ENCODE data around the gene ARFGAP2. TPM values are rescaled to one million over a fixed set of nuclear protein-coding genes. Genes with fewer than 3 reads are reported as not detected.

ARFGAP2 gene
- total and polyA plus RNA-seq, 2 donors (not counting 3 experiments of a cell fraction or from before 2014, with no cell fraction given), result 78.9 to 108 TPM

DNA sequence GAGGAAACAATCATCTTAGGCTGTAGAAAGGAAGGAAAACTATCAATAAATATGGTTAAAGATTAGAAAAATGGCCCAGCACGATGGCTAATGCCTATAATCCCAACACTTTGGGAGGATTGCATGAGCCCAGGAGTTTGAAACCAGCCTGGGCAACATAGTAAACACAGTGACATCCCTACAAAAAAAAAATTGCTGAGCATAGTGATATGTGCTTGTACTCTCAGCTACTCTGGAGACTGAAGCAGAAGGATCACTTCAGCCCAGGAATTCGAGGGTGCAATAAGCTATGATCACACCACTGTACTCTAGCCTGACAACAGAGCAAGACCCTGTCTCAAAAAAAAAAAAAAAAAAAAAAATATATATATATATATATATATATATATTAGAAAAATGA lies 54.9 kb downstream of the ARFGAP2 start:
- no peak overlapping the region for H3K27ac ChIP-seq (ENCODE audit: insufficient read depth, low read depth, low read length)
- TF ChIP-seq FOS (IDR thresholded peaks at IDR 0.05; ENCODE audit: borderline replicate concordance, insufficient read depth, low read length) (no peak), EZH2 (IDR thresholded peaks at IDR 0.05; ENCODE audit: borderline replicate concordance, low read depth, low read length, severe bottlenecking) (no peak)
- FAIRE-seq, result no peak
- H3K27me3 ChIP-seq (ENCODE audit: control insufficient read depth in 2 of 2, insufficient read depth in 2 of 2, low read length in 2 of 2), result no peaks in the 10 kb centered on the region
- H2AFZ ChIP-seq (ENCODE audit: low read depth, low read length), result no peak overlapping the region
- H3K4me2 ChIP-seq (ENCODE audit: insufficient read depth, low read length), result no peak overlapping the region
- ChIA-PET CTCF (no interaction called here), POLR2A (no interaction called here)
- no TSS peak for BruUV-seq (replicated peaks)
- dilution Hi-C loops (cut with MboI; ENCODE audit: extremely low pct_ligation_motif_present, low sequenced_read_pairs) (no loop called here), intact Hi-C loops (cut with micrococcal nuclease) (no loop called here)
- H3K4me3 ChIP-seq (replicated peaks in 1 of 3; ENCODE audit: insufficient read depth in 1 of 3, low read depth in 1 of 3, low read length in 3 of 3), result no peak overlapping the region
- peaks cover 2% of the 10 kb centered on the region for H3K4me1 ChIP-seq (ENCODE audit: control insufficient read depth, extremely low read depth, insufficient read depth, low read length)
- H4K20me1 ChIP-seq (replicated peaks; ENCODE audit: control insufficient read depth, extremely low read depth, insufficient read depth, low read length), result no peaks in the 10 kb centered on the region
- no peaks in the 10 kb centered on the region for H3K9me1 ChIP-seq (replicated peaks; ENCODE audit: control insufficient read depth, extremely low read depth, insufficient read depth, low read length)
- no peak for DNase-seq (ENCODE audit: low read depth, low spot score)
- H3K9ac ChIP-seq (replicated peaks; ENCODE audit: extremely low read depth, insufficient read depth, low read length), result no peak overlapping the region
- no peaks in the 10 kb centered on the region for H3K36me3 ChIP-seq (ENCODE audit: control insufficient read depth in 2 of 2, extremely low read depth in 1 of 2, insufficient read depth in 2 of 2, low read length in 2 of 2)
- H3K9me3 ChIP-seq (replicated peaks; ENCODE audit: control insufficient read depth, insufficient read depth, low read length), result no peaks in the 10 kb centered on the region
- H3K79me2 ChIP-seq (ENCODE audit: control insufficient read depth, insufficient read depth, low read length), result no peaks in the 10 kb centered on the region

DNA sequence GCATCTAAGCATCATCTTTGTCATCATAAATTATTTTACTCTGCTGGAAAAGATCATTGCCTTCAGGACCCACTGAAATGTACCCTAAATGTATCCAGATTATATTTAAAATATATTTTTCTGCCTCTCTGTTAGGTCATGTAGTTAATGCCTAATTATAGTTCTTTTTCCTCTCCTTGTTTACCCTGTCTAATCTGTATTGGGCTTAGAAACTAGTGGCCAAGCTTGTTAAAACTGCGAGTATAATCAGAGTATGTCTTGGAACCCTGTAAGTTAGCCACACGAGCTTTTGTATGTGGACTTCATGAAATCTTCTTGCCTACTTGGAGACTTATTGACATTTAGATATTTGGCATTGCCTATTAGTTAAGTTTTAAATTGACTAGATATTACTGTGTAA lies 55.6 kb downstream of the ARFGAP2 start:
- no TSS peak for BruUV-seq (replicated peaks)
- TF ChIP-seq POLR2AphosphoS5 (IDR thresholded peaks at IDR 0.05; ENCODE audit: insufficient read depth, low read depth, low read length), result no peak
- no peak for TF ChIP-seq POLR2A (IDR thresholded peaks at IDR 0.05; ENCODE audit: low read depth, low read length)
- TF ChIP-seq FOS (IDR thresholded peaks at IDR 0.05; ENCODE audit: borderline replicate concordance, insufficient read depth, low read length), result no peak
- TF ChIP-seq EZH2 (IDR thresholded peaks at IDR 0.05; ENCODE audit: borderline replicate concordance, low read depth, low read length, severe bottlenecking), result no peak
- TF ChIP-seq, protein P1, sequence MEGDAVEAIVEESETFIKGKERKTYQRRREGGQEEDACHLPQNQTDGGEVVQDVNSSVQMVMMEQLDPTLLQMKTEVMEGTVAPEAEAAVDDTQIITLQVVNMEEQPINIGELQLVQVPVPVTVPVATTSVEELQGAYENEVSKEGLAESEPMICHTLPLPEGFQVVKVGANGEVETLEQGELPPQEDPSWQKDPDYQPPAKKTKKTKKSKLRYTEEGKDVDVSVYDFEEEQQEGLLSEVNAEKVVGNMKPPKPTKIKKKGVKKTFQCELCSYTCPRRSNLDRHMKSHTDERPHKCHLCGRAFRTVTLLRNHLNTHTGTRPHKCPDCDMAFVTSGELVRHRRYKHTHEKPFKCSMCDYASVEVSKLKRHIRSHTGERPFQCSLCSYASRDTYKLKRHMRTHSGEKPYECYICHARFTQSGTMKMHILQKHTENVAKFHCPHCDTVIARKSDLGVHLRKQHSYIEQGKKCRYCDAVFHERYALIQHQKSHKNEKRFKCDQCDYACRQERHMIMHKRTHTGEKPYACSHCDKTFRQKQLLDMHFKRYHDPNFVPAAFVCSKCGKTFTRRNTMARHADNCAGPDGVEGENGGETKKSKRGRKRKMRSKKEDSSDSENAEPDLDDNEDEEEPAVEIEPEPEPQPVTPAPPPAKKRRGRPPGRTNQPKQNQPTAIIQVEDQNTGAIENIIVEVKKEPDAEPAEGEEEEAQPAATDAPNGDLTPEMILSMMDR (IDR thresholded peaks at IDR 0.05; ENCODE audit: extremely low read depth in 1 of 2, insufficient read depth in 1 of 2, low read depth in 1 of 2, low read length in 2 of 2), result no peak
- no peak for TF ChIP-seq GATA2 (IDR thresholded peaks at IDR 0.05; ENCODE audit: insufficient read depth, insufficient read length, low read depth, low read length)
- TF ChIP-seq JUN (IDR thresholded peaks at IDR 0.05; ENCODE audit: borderline replicate concordance, insufficient read depth, insufficient read length, low read depth), result no peak
- TF ChIP-seq MYC (IDR thresholded peaks at IDR 0.05; ENCODE audit: low read depth, low read length), result no peak
- TF ChIP-seq, protein P2, sequence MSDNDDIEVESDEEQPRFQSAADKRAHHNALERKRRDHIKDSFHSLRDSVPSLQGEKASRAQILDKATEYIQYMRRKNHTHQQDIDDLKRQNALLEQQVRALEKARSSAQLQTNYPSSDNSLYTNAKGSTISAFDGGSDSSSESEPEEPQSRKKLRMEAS (IDR thresholded peaks at IDR 0.05; ENCODE audit: insufficient read depth, insufficient read length), result no peak
- Histone ChIP-seq H3K9ac (replicated peaks; ENCODE audit: extremely low read depth, insufficient read depth, low read length) (no peak overlapping the region), H3K9me1 (replicated peaks; ENCODE audit: control insufficient read depth, extremely low read depth, insufficient read depth, low read length) (no peaks in the 10 kb centered on the region), H2AFZ (ENCODE audit: low read depth, low read length) (no peak overlapping the region), H3K4me2 (ENCODE audit: insufficient read depth, low read length) (no peak overlapping the region), H3K4me3 (replicated peaks in 1 of 3; ENCODE audit: insufficient read depth in 1 of 3, low read depth in 1 of 3, low read length in 3 of 3) (no peak overlapping the region), H3K4me1 (ENCODE audit: control insufficient read depth, extremely low read depth, insufficient read depth, low read length) (peaks cover 2% of the 10 kb centered on the region), H3K9me3 (replicated peaks; ENCODE audit: control insufficient read depth, insufficient read depth, low read length) (no peaks in the 10 kb centered on the region), H4K20me1 (replicated peaks; ENCODE audit: control insufficient read depth, extremely low read depth, insufficient read depth, low read length) (no peaks in the 10 kb centered on the region), H3K79me2 (ENCODE audit: control insufficient read depth, insufficient read depth, low read length) (no peaks in the 10 kb centered on the region), H3K27me3 (ENCODE audit: control insufficient read depth in 2 of 2, insufficient read depth in 2 of 2, low read length in 2 of 2) (no peaks in the 10 kb centered on the region), H3K27ac (ENCODE audit: insufficient read depth, low read depth, low read length) (no peak overlapping the region), H3K36me3 (ENCODE audit: control insufficient read depth in 2 of 2, extremely low read depth in 1 of 2, insufficient read depth in 2 of 2, low read length in 2 of 2) (no peaks in the 10 kb centered on the region)
- FAIRE-seq, result no peak
- no peak for DNase-seq (ENCODE audit: low read depth, low spot score)
- intact Hi-C loops (cut with micrococcal nuclease) (no loop called here), dilution Hi-C loops (cut with MboI; ENCODE audit: extremely low pct_ligation_motif_present, low sequenced_read_pairs) (no loop called here)
- CTCF ChIA-PET, result interaction anchor here (0.7 to 1.4 kb wide), 2 partner anchors 32 to 45 kb away, joined by 3 read pairs; no protein-coding TSS in a partner anchor
- POLR2A ChIA-PET, result no interaction called here
